GM12878 (cell line): ENCODE data around the gene CNTN6. TPM values are rescaled to one million over a fixed set of nuclear protein-coding genes. Genes with fewer than 3 reads are reported as not detected.

Source experiments
- ATAC-seq: fragments of 200-7000 bp; cut with Tn5 transposase; 3 replicates; pipeline ENCODE4 v1.9.1; 2020; ENCODE audit warnings: mild to moderate bottlenecking, moderate library complexity
- BruUV-seq: library from RNA; stranded (reverse); fragments of 400-500 nt; replicated peaks from 2 replicates; lab custom pipeline; 2021; lab: Mats Ljungman, UMichigan
- CTCF ChIA-PET: fragments of 300-600 bp; sonication (Branson Sonifier 250); formaldehyde crosslinking; extraction: SDS; loops from one replicate; lab custom pipeline; 2021; ENCODE audit warnings: inconsistent platforms; lab: Yijun Ruan, JAX
- POLR2A ChIA-PET: fragments of 350-600 bp; formaldehyde crosslinking; extraction: SDS; loops from one replicate; lab custom pipeline; 2021; ENCODE audit warnings: inconsistent platforms; lab: Charles Lee
- RAD21 ChIA-PET: fragments of 300-600 bp; sonication (Branson Sonifier 250); formaldehyde crosslinking; loops from one replicate; lab custom pipeline; 2023; ENCODE audit warnings: antibody characterized with exemption; ENCODE audit not compliant: unreplicated experiment; lab: Charles Lee
- SMC1A ChIA-PET: fragments of 300-600 bp; sonication (Branson Sonifier 250); formaldehyde crosslinking; loops from one replicate; lab custom pipeline; 2023; ENCODE audit not compliant: unreplicated experiment, uncharacterized antibody; lab: Charles Lee
- DNase-seq: peaks from one replicate; pipeline ENCODE4 v3.0.0-alpha.2; 2011; ENCODE audit warnings: low read depth, low spot score
- FAIRE-seq: peaks from 3 replicates; lab custom pipeline; 2011; peaks lifted over from hg19 to GRCh38; lab: Jason Lieb, UNC
- H2AFZ ChIP-seq: 2 replicates; pipeline ENCODE4 v1.6.0; 2011; ENCODE audit warnings: low read depth, low read length, control low read depth; ENCODE audit not compliant: control insufficient read depth
- H3K27ac ChIP-seq: 2 replicates; pipeline ENCODE4 v1.5.1; 2011; ENCODE audit warnings: control low read depth; ENCODE audit not compliant: control insufficient read depth, insufficient read depth
- H3K27me3 ChIP-seq, 2 experiments: replicated peaks in 1 of 2; 2 replicates each; pipeline versions ENCODE4 v1.6.0 to v1.6.1; 2011; ENCODE audit warnings: low read length in 1 of 2; ENCODE audit not compliant: control insufficient read depth in 2 of 2, insufficient read depth in 2 of 2
- H3K36me3 ChIP-seq, 2 experiments: 2 replicates each; pipeline ENCODE4 v1.5.1; 2011; ENCODE audit warnings: low read length in 1 of 2; ENCODE audit not compliant: control insufficient read depth in 2 of 2, insufficient read depth in 2 of 2
- H3K4me1 ChIP-seq: 2 replicates; pipeline ENCODE4 v1.6.1; 2011; ENCODE audit warnings: mild to moderate bottlenecking, low read length, moderate library complexity, mixed read lengths; ENCODE audit not compliant: control insufficient read depth, insufficient read depth
- H3K4me2 ChIP-seq: 2 replicates; pipeline ENCODE4 v1.6.0; 2011; ENCODE audit warnings: control low read depth; ENCODE audit not compliant: control insufficient read depth, insufficient read depth
- H3K4me3 ChIP-seq: fragments of 200-600 bp; sonication (generic); 2 replicates; pipeline ENCODE4 v1.5.1; 2016
- H3K79me2 ChIP-seq: 2 replicates; pipeline ENCODE4 v1.6.0; 2011; ENCODE audit warnings: low read length; ENCODE audit not compliant: control insufficient read depth, insufficient read depth
- H3K9ac ChIP-seq: 2 replicates; pipeline ENCODE4 v1.8.0; 2011; ENCODE audit warnings: low read length, control low read depth, mixed read lengths; ENCODE audit not compliant: control insufficient read depth, insufficient read depth
- H3K9me3 ChIP-seq: replicated peaks from 3 replicates; pipeline ENCODE4 v1.5.1; 2011; ENCODE audit warnings: mild to moderate bottlenecking, low read length; ENCODE audit not compliant: control insufficient read depth, insufficient read depth
- H4K20me1 ChIP-seq: 2 replicates; pipeline ENCODE4 v1.6.0; 2011; ENCODE audit not compliant: control insufficient read depth, insufficient read depth
- ATF7 ChIP-seq: fragments of 450-650 bp; IDR thresholded peaks from 2 replicates; pipeline ENCODE4 v1.6.1; 2016; ENCODE audit warnings: low read depth, mild to moderate bottlenecking
- BRCA1 ChIP-seq: IDR thresholded peaks from 2 replicates; pipeline ENCODE4 v1.6.1; 2011; ENCODE audit warnings: low read depth, low read length, improper control_type of control experiment
- CBFB ChIP-seq: IDR thresholded peaks from 2 replicates; pipeline ENCODE4 v1.6.1; 2016; ENCODE audit warnings: antibody characterized with exemption, low read depth
- EZH2 ChIP-seq: IDR thresholded peaks from 2 replicates; pipeline ENCODE4 v1.6.1; 2012; ENCODE audit warnings: low read depth, mild to moderate bottlenecking, control low read depth, inconsistent platforms, low read length, borderline replicate concordance; ENCODE audit not compliant: control insufficient read depth
- MTA3 ChIP-seq: IDR thresholded peaks from 2 replicates; pipeline ENCODE4 v1.6.1; 2012; ENCODE audit warnings: low read length, inconsistent platforms, borderline replicate concordance
- PBX3 ChIP-seq: IDR thresholded peaks from 2 replicates; pipeline ENCODE4 v1.6.1; 2011; ENCODE audit warnings: mild to moderate bottlenecking, low read depth, low read length, moderate library complexity; ENCODE audit not compliant: insufficient replicate concordance
- RB1 ChIP-seq: fragments of 450-650 bp; formaldehyde crosslinking; IDR thresholded peaks from 2 replicates; pipeline ENCODE4 v1.6.1; 2017; ENCODE audit warnings: mild to moderate bottlenecking, borderline replicate concordance
- RFX5 ChIP-seq: IDR thresholded peaks from 2 replicates; pipeline ENCODE4 v1.6.1; 2011; ENCODE audit warnings: low read depth, low read length, improper control_type of control experiment
- TAF1 ChIP-seq: IDR thresholded peaks from 2 replicates; pipeline ENCODE4 v1.6.1; 2011; ENCODE audit warnings: mild to moderate bottlenecking, low read depth, low read length, borderline replicate concordance
- ZBTB11 ChIP-seq: fragments of 450-650 bp; formaldehyde crosslinking; IDR thresholded peaks from 2 replicates; pipeline ENCODE4 v1.5.0; 2022; ENCODE audit warnings: mild to moderate bottlenecking, missing genetic modification characterization
- ZNF384 ChIP-seq: IDR thresholded peaks from 2 replicates; pipeline ENCODE4 v1.6.1; 2012; ENCODE audit warnings: low read depth, mild to moderate bottlenecking, low read length, improper control_type of control experiment, borderline replicate concordance
- WGBS: methylation state at CpG from one replicate; pipeline ENCODE4 v1.1.6; 2016; ENCODE audit warnings: low lambda C conversion rate; ENCODE audit not compliant: insufficient replicate concordance, insufficient coverage; ENCODE audit errors: missing lambda C conversion rate; 5-methylcytosine and 5-hydroxymethylcytosine counted together
- in situ Hi-C: fragments of 300-500 bp; cut with MboI; formaldehyde crosslinking; loops from 9 replicates; pipeline ENCODE4 v1.14.3; 2018; ENCODE audit warnings: mixed read lengths
- intact Hi-C: fragments of 100-400 bp; cut with micrococcal nuclease; formaldehyde crosslinking; loops from one replicate; pipeline ENCODE4 v1.14.2; 2022; ENCODE audit not compliant: unreplicated experiment
- polyA plus RNA-seq, 11 experiments: library from polyadenylated mRNA; depleted of rRNA in 4 of 11; unstranded in 6 of 11; stranded (reverse) in 5 of 11; fragments of >200 nt; fragmentation: Nextera tagmentation in 4 of 11; fragmentation: Illumina TruSeq in 1 of 11; extraction: Ambion mirVana in 4 of 11; extraction: Trizol in 1 of 11; gene quantifications; 1 replicate in 1 of 11; 2 replicates in 10 of 11; pipeline versions ENCODE4 v1.2.1 to v1.2.3, GENCODE V29; 2011 to 2016; ENCODE audit warnings: inconsistent platforms in 2 of 11, missing spikeins in 2 of 11, low read depth in 1 of 11
- total RNA-seq, 4 experiments: library from RNA; depleted of rRNA in 3 of 4; stranded (reverse); fragments of >200 nt in 3 of 4; fragmentation: Illumina TruSeq in 1 of 4; extraction: Trizol in 1 of 4; gene quantifications; 2 replicates each; pipeline versions ENCODE4 v1.2.1 to v1.2.3, GENCODE V29; 2013 to 2021

Gene CNTN6
- total and polyA plus RNA-seq, 10 of the 15 experiments (the other 5 are each of a cell fraction or from before 2014, with no cell fraction given), result not detected

DNA sequence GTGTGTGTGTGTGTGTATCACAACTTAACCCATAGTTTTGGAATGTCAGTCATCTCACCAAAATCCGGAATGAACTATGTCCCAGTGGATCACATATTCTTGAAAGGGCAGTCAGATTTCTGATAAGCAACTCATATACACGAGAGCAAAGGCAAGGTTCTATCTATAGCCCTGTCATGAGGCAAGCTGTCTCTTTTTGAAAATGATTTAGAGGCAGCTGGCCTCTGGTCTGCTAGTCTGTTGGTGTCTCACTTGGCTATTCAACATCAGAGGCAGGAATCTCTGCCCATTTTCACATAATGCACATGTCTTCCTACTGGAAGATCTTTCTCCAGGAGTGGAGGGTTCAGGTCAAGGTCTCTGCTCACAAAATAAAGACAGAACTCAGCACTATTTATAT, 79.8 kb downstream of the CNTN6 start (continued):
- TF ChIP-seq RFX5, result no peak
- TF ChIP-seq PBX3, result no peak
- TF ChIP-seq ZNF384, result no peak
- TF ChIP-seq TAF1, result no peak

GRCh38 chr3:1179146-1179545, 86.3 kb downstream of the CNTN6 start:
- FAIRE-seq (no peak), ATAC-seq (no peak), DNase-seq (no peak)
- H4K20me1 ChIP-seq, result no peaks in the 10 kb centered on the region
- no peak overlapping the region for H3K4me3 ChIP-seq
- in situ Hi-C loops (no loop called here), intact Hi-C loops (no loop called here)
- POLR2A ChIA-PET, result no interaction called here
- TF ChIP-seq RFX5 (no peak), BRCA1 (no peak), MTA3 (no peak), ZBTB11 (CRISPR knock-in tag) (no peak), ATF7 (no peak), EZH2 (no peak), RB1 (no peak), CBFB (no peak)
- CTCF ChIA-PET, result interaction anchor here (0.6 kb wide), 1 partner anchor 637 kb away, joined by 3 read pairs; no protein-coding TSS in a partner anchor
- no peak overlapping the region for H3K27ac ChIP-seq
- H3K79me2 ChIP-seq, result no peaks in the 10 kb centered on the region
- 1% methylated on average over 6 of the region's 6 CpGs for WGBS
- no peaks in the 10 kb centered on the region for H3K36me3 ChIP-seq
- H3K9me3 ChIP-seq, result no peaks in the 10 kb centered on the region
- H2AFZ ChIP-seq, result no peak overlapping the region
- no TSS peak for BruUV-seq
- SMC1A ChIA-PET, result no interaction called here
- no peak overlapping the region for H3K9ac ChIP-seq
- H3K4me2 ChIP-seq, result no peak overlapping the region
- RAD21 ChIA-PET, result no interaction called here
- no peaks in the 10 kb centered on the region for H3K27me3 ChIP-seq
- no peaks in the 10 kb centered on the region for H3K4me1 ChIP-seq
